IMR-90 (cell line): ENCODE data around the gene KRTAP3-1. TPM values are rescaled to one million over a fixed set of nuclear protein-coding genes. Genes with fewer than 3 reads are reported as not detected.

Experiments used
- ATAC-seq: fragments of 200-7000 bp; cut with Tn5 transposase; 2 replicates; pipeline ENCODE4 v1.9.1; 2020; ENCODE audit warnings: low read depth, mild to moderate bottlenecking, moderate library complexity
- BruUV-seq: library from RNA; stranded (reverse); fragments of 400-500 nt; replicated peaks from 2 replicates; lab custom pipeline; 2021; lab: Mats Ljungman, UMichigan
- CTCF ChIA-PET: fragments of 300-600 bp; formaldehyde crosslinking; extraction: SDS; loops from one replicate; lab custom pipeline; 2021; ENCODE audit warnings: antibody characterized with exemption; lab: Yijun Ruan, JAX
- POLR2A ChIA-PET: fragments of 300-600 bp; sonication (Branson Sonifier 250); formaldehyde crosslinking; loops from one replicate; lab custom pipeline; 2022; ENCODE audit warnings: antibody characterized with exemption; ENCODE audit not compliant: unreplicated experiment; lab: Charles Lee
- DNase-seq: peaks from one replicate; pipeline ENCODE4 v3.0.0; 2013
- H2AFZ ChIP-seq: replicated peaks from 2 replicates; pipeline ENCODE3; 2013; ENCODE audit warnings: low read length, mild to moderate bottlenecking; ENCODE audit not compliant: poor library complexity
- H2AK5ac ChIP-seq: 2 replicates; pipeline ENCODE4 v1.6.1; 2013; ENCODE audit warnings: low read depth, low read length, inconsistent platforms
- H2AK9ac ChIP-seq: replicated peaks from 2 replicates; pipeline ENCODE3; 2013; ENCODE audit warnings: mild to moderate bottlenecking, low read depth, low read length, moderate library complexity; ENCODE audit not compliant: poor library complexity
- H2BK120ac ChIP-seq: 2 replicates; pipeline ENCODE4 v1.6.1; 2013; ENCODE audit warnings: low read depth, low read length, inconsistent platforms
- H2BK15ac ChIP-seq: 3 replicates; pipeline ENCODE4 v1.6.1; 2013; ENCODE audit warnings: low read depth, low read length, inconsistent platforms
- H2BK20ac ChIP-seq: 2 replicates; pipeline ENCODE4 v1.6.1; 2013; ENCODE audit warnings: low read depth, mild to moderate bottlenecking, inconsistent platforms, low read length, moderate library complexity
- H2BK5ac ChIP-seq: 2 replicates; pipeline ENCODE4 v1.6.1; 2013; ENCODE audit warnings: mild to moderate bottlenecking, low read depth, low read length, inconsistent platforms; ENCODE audit not compliant: poor library complexity, severe bottlenecking
- H3K14ac ChIP-seq: replicated peaks from 2 replicates; pipeline ENCODE4 v1.6.1; 2013; ENCODE audit warnings: low read depth, low read length, inconsistent platforms
- H3K18ac ChIP-seq: 2 replicates; pipeline ENCODE4 v1.6.1; 2013; ENCODE audit warnings: low read depth, low read length, control low read depth
- H3K23ac ChIP-seq: 2 replicates; pipeline ENCODE4 v1.6.1; 2013; ENCODE audit warnings: low read depth, low read length, inconsistent platforms
- H3K27ac ChIP-seq: 2 replicates; pipeline ENCODE4 v1.5.1; 2013; ENCODE audit warnings: mild to moderate bottlenecking, control low read depth, low read length; ENCODE audit not compliant: insufficient read depth
- H3K27me3 ChIP-seq: 2 replicates; pipeline ENCODE4 v1.6.1; 2013; ENCODE audit warnings: low read length; ENCODE audit not compliant: control insufficient read depth, insufficient read depth
- H3K36me3 ChIP-seq: 2 replicates; pipeline ENCODE4 v1.6.1; 2013; ENCODE audit warnings: low read length, mixed read lengths; ENCODE audit not compliant: control insufficient read depth, insufficient read depth
- H3K4ac ChIP-seq: 2 replicates; pipeline ENCODE4 v1.6.1; 2013; ENCODE audit warnings: low read depth, low read length, inconsistent platforms
- H3K4me1 ChIP-seq: 2 replicates; pipeline ENCODE4 v1.6.1; 2013; ENCODE audit warnings: low read length, mixed read lengths; ENCODE audit not compliant: control insufficient read depth, insufficient read depth
- H3K4me2 ChIP-seq: 2 replicates; pipeline ENCODE4 v1.6.1; 2013; ENCODE audit warnings: low read depth, mild to moderate bottlenecking, control low read depth, low read length, moderate library complexity
- H3K4me3 ChIP-seq: 2 replicates; pipeline ENCODE4 v1.5.1; 2013; ENCODE audit warnings: low read depth, mild to moderate bottlenecking, control low read depth, low read length, moderate library complexity; ENCODE audit not compliant: insufficient read depth
- H3K56ac ChIP-seq: 2 replicates; pipeline ENCODE4 v1.6.1; 2013; ENCODE audit warnings: low read length, inconsistent platforms; ENCODE audit not compliant: insufficient read depth; ENCODE audit errors: extremely low read depth
- H3K79me1 ChIP-seq, 2 experiments: 2 replicates each; pipeline ENCODE4 v1.6.1; 2013; ENCODE audit warnings: low read length in 2 of 2, inconsistent platforms in 1 of 2, low read depth in 1 of 2
- H3K9ac ChIP-seq: 2 replicates; pipeline ENCODE4 v1.6.1; 2013; ENCODE audit warnings: low read depth, low read length, control low read depth
- H3K9me1 ChIP-seq: 2 replicates; pipeline ENCODE4 v1.6.1; 2013; ENCODE audit warnings: low read length, inconsistent platforms; ENCODE audit not compliant: insufficient read depth
- H3K9me3 ChIP-seq: 2 replicates; pipeline ENCODE4 v1.6.1; 2013; ENCODE audit warnings: low read length; ENCODE audit not compliant: control insufficient read depth, insufficient read depth
- H4K20me1 ChIP-seq: 2 replicates; pipeline ENCODE4 v1.6.1; 2013; ENCODE audit warnings: low read length, inconsistent platforms; ENCODE audit not compliant: insufficient read depth
- H4K5ac ChIP-seq: 2 replicates; pipeline ENCODE4 v1.6.1; 2013; ENCODE audit warnings: mild to moderate bottlenecking, low read depth, low read length, control low read depth
- H4K8ac ChIP-seq, 2 experiments: 2 replicates each; pipeline ENCODE4 v1.6.1; 2013; ENCODE audit warnings: low read depth in 2 of 2, low read length in 2 of 2, control low read depth in 1 of 2, inconsistent platforms in 1 of 2
- H4K91ac ChIP-seq: 2 replicates; pipeline ENCODE4 v1.6.1; 2013; ENCODE audit warnings: low read depth, low read length, inconsistent platforms; ENCODE audit not compliant: insufficient read depth
- CHD1 ChIP-seq: IDR thresholded peaks from 2 replicates; pipeline ENCODE4 v1.6.1; 2012; ENCODE audit warnings: low read depth, low read length, improper control_type of control experiment
- RFX5 ChIP-seq: IDR thresholded peaks from 2 replicates; pipeline ENCODE4 v1.8.0; 2012; ENCODE audit warnings: low read depth, mild to moderate bottlenecking, low read length, moderate library complexity
- SMC3 ChIP-seq: fragments of 150-350 bp; IDR thresholded peaks from 2 replicates; pipeline ENCODE4 v1.6.1; 2016; ENCODE audit warnings: low read depth, mild to moderate bottlenecking, antibody characterized with exemption, low read length, moderate library complexity
- WGBS, 2 experiments: methylation state at CpG; one replicate each; pipeline versions ENCODE4 v1.1.5 to v1.1.7; 2013; ENCODE audit warnings: missing lambda C conversion rate in 2 of 2; ENCODE audit not compliant: insufficient read length in 1 of 2; ENCODE audit errors: extremely low coverage in 2 of 2; 5-methylcytosine and 5-hydroxymethylcytosine counted together
- dilution Hi-C: fragments of 300-500 bp; cut with HindIII; formaldehyde crosslinking; loops from one replicate; pipeline ENCODE4 v1.14.3; 2018; ENCODE audit warnings: low sequenced_read_pairs; ENCODE audit not compliant: unreplicated experiment
- in situ Hi-C: fragments of 300-500 bp; cut with MboI; formaldehyde crosslinking; loops from 3 replicates; pipeline ENCODE4 v1.14.3; 2019; ENCODE audit warnings: low sequenced_read_pairs, inconsistent platforms, mixed read lengths
- intact Hi-C: fragments of 100-400 bp; cut with micrococcal nuclease; formaldehyde crosslinking; loops from 2 replicates; pipeline ENCODE4 v1.10.0; 2022
- polyA plus RNA-seq, 3 experiments: library from polyadenylated mRNA; depleted of rRNA; stranded (reverse); fragments of >200 nt; gene quantifications; 2 replicates each; pipeline ENCODE4 v1.2.3, GENCODE V29; 2012; ENCODE audit warnings: low replicate concordance in 1 of 3
- total RNA-seq: library from RNA; depleted of rRNA; stranded (reverse); fragments of >200 nt; gene quantifications from 2 replicates; pipeline ENCODE4 v1.2.3, GENCODE V29; 2012

The KRTAP3-1 gene
- total and polyA plus RNA-seq, 2 of the 4 experiments (the other 2 are of a cell fraction): not detected

DNA sequence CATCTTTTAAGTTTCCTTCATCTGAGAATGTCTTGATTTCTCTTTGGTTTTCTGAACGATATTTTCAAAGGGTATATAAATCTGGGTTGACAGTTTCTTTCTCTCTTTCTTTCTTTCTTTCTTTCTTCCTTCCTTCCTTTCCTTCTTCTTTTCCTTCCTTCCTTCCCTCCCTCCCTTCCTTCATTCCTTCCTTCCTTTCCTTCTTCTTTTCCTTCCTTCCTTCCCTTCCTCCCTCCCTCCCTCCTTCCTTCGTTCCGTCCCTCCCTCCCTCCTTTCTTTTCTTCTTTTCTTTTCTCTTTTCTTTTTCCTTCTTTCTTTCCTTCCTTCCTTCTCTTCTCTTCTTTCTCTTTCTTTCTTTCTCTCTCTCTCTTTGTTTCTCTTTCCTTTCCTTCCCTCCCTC lies 34.6 kb downstream of the KRTAP3-1 start:
- no peak overlapping the region for H2BK15ac ChIP-seq
- no peak overlapping the region for H3K18ac ChIP-seq
- no peak overlapping the region for H3K23ac ChIP-seq
- ChIA-PET CTCF (no interaction called here), POLR2A (no interaction called here)
- intact Hi-C loops (no loop called here), dilution Hi-C loops (no loop called here), in situ Hi-C loops (no loop called here)
- no peak overlapping the region for H4K91ac ChIP-seq
- H3K4me1 ChIP-seq: no peaks in the 10 kb centered on the region
- DNase-seq (no peak), ATAC-seq (no peak)
- no peak overlapping the region for H3K4me2 ChIP-seq
- TF ChIP-seq SMC3: no peak
- TF ChIP-seq CHD1: no peak
- no peak for TF ChIP-seq RFX5
- no peak overlapping the region for H2BK20ac ChIP-seq
- no peak overlapping the region for H3K14ac ChIP-seq
- no peaks in the 10 kb centered on the region for H3K27me3 ChIP-seq
- no peak overlapping the region for H2BK120ac ChIP-seq
- H2AK9ac ChIP-seq: no peak overlapping the region
- H3K9me3 ChIP-seq: no peaks in the 10 kb centered on the region
- H4K20me1 ChIP-seq: no peaks in the 10 kb centered on the region
- no peaks in the 10 kb centered on the region for H3K79me1 ChIP-seq
- no peak overlapping the region for H3K4me3 ChIP-seq
- no peak overlapping the region for H3K27ac ChIP-seq
- H3K4ac ChIP-seq: no peak overlapping the region
- H4K5ac ChIP-seq: no peak overlapping the region
- no peak overlapping the region for H3K9ac ChIP-seq
- H3K56ac ChIP-seq: no peak overlapping the region
- no peak overlapping the region for H4K8ac ChIP-seq
- 84% methylated on average over 2 of the region's 3 CpGs; no CpG with 5 or more reads in 1 of the 2 experiments for WGBS, 2 experiments
- no peaks in the 10 kb centered on the region for H3K36me3 ChIP-seq
- no TSS peak for BruUV-seq
- no peak overlapping the region for H2AK5ac ChIP-seq
- H2BK5ac ChIP-seq: no peak overlapping the region
- H3K9me1 ChIP-seq: no peaks in the 10 kb centered on the region
- H2AFZ ChIP-seq: no peak overlapping the region
